Esophagus squamous epithelium (tissue), 5 donors: ENCODE data around the gene RETREG3. TPM values are rescaled to one million over a fixed set of nuclear protein-coding genes. Genes with fewer than 3 reads are reported as not detected.

ENCODE experiments used
- DNase-seq: peaks from one replicate; lab custom pipeline; 2025; lab: John Stamatoyannopoulos, UW
- H3K27ac ChIP-seq, 4 donors: fragments of 200-600 bp; sonication (generic); one replicate each; pipeline ENCODE4 v1.5.1; 2016 to 2019; ENCODE audit warnings: mild to moderate bottlenecking in 1 of 4
- H3K27me3 ChIP-seq, 4 donors: fragments of 200-600 bp; sonication (generic); 1 replicate in 3 of 4; 2 replicates in 1 of 4; pipeline versions ENCODE4 v1.5.1 to v1.6.0; 2017 to 2021; ENCODE audit warnings: antibody characterized with exemption in 1 of 4
- H3K36me3 ChIP-seq, 3 donors: fragments of 200-600 bp; sonication (generic); one replicate each; pipeline ENCODE4 v1.5.1; 2016 to 2019
- H3K4me1 ChIP-seq, 3 donors: fragments of 200-600 bp; sonication (generic); one replicate each; pipeline ENCODE4 v1.5.1; 2017 to 2019
- H3K4me3 ChIP-seq, 4 donors: fragments of 200-600 bp; sonication (generic); 1 replicate in 3 of 4; 2 replicates in 1 of 4; pipeline ENCODE4 v1.5.1; 2016 to 2019; ENCODE audit warnings: mild to moderate bottlenecking in 2 of 4, moderate library complexity in 1 of 4
- H3K9me3 ChIP-seq, 3 donors: fragments of 200-600 bp; sonication (generic); one replicate each; pipeline ENCODE4 v1.5.1; 2016 to 2019
- POLR2A ChIP-seq, 4 donors: fragments of 450-650 bp; IDR thresholded peaks; one replicate each; pipeline ENCODE4 v1.6.1; 2017; ENCODE audit warnings: antibody characterized with exemption in 4 of 4, mild to moderate bottlenecking in 4 of 4, moderate library complexity in 3 of 4
- WGBS, 2 donors: methylation state at CpG; one replicate each; pipeline ENCODE4 v1.1.5; 2018; 5-methylcytosine and 5-hydroxymethylcytosine counted together
- intact Hi-C: fragments of 100-400 bp; cut with DNase I; formaldehyde crosslinking; loops from one replicate; pipeline ENCODE4 v1.15.0; 2022
- total RNA-seq, 4 donors: library from RNA; depleted of rRNA; stranded (reverse); fragments of >200 nt; gene quantifications; one replicate each; pipeline ENCODE4 v1.1.0, GENCODE V29; 2016
- TF ChIP-seq, protein P1 (sequence below), 6 experiments: fragments of 450-650 bp in 4 of 6; fragments of 200-600 bp in 2 of 6; sonication (generic) in 2 of 6; IDR thresholded peaks; one replicate each; pipeline ENCODE4 v1.5.1; 2016 to 2019; ENCODE audit warnings: antibody characterized with exemption in 6 of 6, mild to moderate bottlenecking in 4 of 6, moderate library complexity in 4 of 6
- donor health status: DM: yes; HTN: yes; CAD: no.

Gene RETREG3
- total RNA-seq, 4 donors from 2014 or later = 35.7 to 59.6 (median 53.0) TPM

DNA sequence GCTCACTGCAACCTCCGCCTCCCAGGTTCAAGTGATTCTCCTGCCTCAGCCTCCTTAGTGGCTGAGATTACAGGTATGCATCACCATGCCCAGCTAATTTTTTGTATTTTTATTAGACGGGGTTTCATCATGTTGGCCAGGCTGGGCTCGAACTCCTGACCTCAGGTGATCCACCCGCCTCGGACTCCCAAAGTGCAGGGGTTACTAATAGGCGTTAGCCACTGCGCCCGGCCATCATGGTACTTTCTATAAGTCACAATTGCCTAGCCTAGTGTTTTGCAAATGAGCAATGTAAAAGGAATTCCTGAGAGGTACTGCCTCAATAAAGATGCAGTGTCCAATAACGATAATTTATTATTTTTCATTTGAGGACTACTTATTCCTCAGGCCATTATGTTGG lies 17.8 kb downstream of the RETREG3 start:
- no peak overlapping the region for H3K4me3 ChIP-seq
- no peaks in the 10 kb centered on the region for H3K27me3 ChIP-seq
- no peak overlapping the region for H3K27ac ChIP-seq
- 83 to 85% methylated on average over 9 of the region's 9 CpGs for WGBS, 2 donors
- H3K4me1 ChIP-seq = peaks cover 14 to 31% (median 22%) of the 10 kb centered on the region in 3 donors
- H3K36me3 ChIP-seq = peaks cover 10 to 83% (median 35%) of the 10 kb centered on the region in 3 donors
- H3K9me3 ChIP-seq = no peaks in the 10 kb centered on the region
- TF ChIP-seq, protein P1, sequence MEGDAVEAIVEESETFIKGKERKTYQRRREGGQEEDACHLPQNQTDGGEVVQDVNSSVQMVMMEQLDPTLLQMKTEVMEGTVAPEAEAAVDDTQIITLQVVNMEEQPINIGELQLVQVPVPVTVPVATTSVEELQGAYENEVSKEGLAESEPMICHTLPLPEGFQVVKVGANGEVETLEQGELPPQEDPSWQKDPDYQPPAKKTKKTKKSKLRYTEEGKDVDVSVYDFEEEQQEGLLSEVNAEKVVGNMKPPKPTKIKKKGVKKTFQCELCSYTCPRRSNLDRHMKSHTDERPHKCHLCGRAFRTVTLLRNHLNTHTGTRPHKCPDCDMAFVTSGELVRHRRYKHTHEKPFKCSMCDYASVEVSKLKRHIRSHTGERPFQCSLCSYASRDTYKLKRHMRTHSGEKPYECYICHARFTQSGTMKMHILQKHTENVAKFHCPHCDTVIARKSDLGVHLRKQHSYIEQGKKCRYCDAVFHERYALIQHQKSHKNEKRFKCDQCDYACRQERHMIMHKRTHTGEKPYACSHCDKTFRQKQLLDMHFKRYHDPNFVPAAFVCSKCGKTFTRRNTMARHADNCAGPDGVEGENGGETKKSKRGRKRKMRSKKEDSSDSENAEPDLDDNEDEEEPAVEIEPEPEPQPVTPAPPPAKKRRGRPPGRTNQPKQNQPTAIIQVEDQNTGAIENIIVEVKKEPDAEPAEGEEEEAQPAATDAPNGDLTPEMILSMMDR (IDR thresholded peaks at IDR 0.05) = no peak
- no peak for TF ChIP-seq POLR2A (IDR thresholded peaks at IDR 0.05)
- no peak for DNase-seq
- intact Hi-C loops = no loop called here

DNA sequence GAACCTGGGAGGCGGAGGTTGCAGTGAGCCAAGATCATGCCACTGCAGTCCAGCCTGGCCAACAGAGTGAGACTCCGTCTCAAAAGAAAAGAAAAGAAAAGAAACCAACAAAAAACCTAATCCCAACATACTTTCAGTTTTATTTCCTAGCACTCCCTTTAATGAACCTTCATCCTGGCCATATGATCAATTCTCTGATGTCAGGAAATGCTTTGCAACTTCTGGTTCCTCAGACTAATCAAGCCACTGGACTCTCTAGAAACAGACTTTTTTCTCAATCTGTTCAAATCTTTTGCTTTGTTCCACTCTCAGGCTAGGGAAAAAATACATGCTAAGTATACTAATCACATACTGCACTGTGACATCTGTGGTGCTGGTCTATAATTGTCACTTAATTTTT lies 18.3 kb downstream of the RETREG3 start:
- intact Hi-C loops = no loop called here
- 74 to 78% methylated on average over 2 of the region's 2 CpGs for WGBS, 2 donors
- no peak for DNase-seq
- H3K27me3 ChIP-seq = no peaks in the 10 kb centered on the region
- peaks cover 19 to 35% (median 28%) of the 10 kb centered on the region in 3 donors for H3K4me1 ChIP-seq
- H3K9me3 ChIP-seq = no peaks in the 10 kb centered on the region
- H3K4me3 ChIP-seq = no peak overlapping the region
- H3K27ac ChIP-seq = no peak overlapping the region
- TF ChIP-seq, protein P1 (IDR thresholded peaks at IDR 0.05) = no peak
- no peak for TF ChIP-seq POLR2A (IDR thresholded peaks at IDR 0.05)
- peaks cover 10 to 87% (median 34%) of the 10 kb centered on the region in 3 donors for H3K36me3 ChIP-seq

GRCh38 chr17:42586514-42587230 lies 22.5 kb downstream of the RETREG3 start:
- Histone ChIP-seq H3K4me3 (no peak overlapping the region), H3K27ac (peak overlapping the region; percentile 75 to 88 (median 84)), H3K9me3 (no peaks in the 10 kb centered on the region), H3K4me1 (peaks cover 29 to 58% (median 43%) of the 10 kb centered on the region in 3 donors), H3K27me3 (no peaks in the 10 kb centered on the region), H3K36me3 (peaks cover 24 to 98% (median 48%) of the 10 kb centered on the region in 3 donors)
- 35 to 42% methylated on average over 7 of the region's 7 CpGs for WGBS, 2 donors
- DNase-seq = no peak
- intact Hi-C loops = no loop called here
- TF ChIP-seq, protein P1 (IDR thresholded peaks at IDR 0.05) = no peak
- no peak for TF ChIP-seq POLR2A (IDR thresholded peaks at IDR 0.05)

GRCh38 chr17:42585353-42585752 lies 23.8 kb downstream of the RETREG3 start:
- no peak for TF ChIP-seq POLR2A (IDR thresholded peaks at IDR 0.05)
- TF ChIP-seq, protein P1 (IDR thresholded peaks at IDR 0.05) = no peak
- Histone ChIP-seq H3K9me3 (no peaks in the 10 kb centered on the region), H3K4me3 (no peak overlapping the region), H3K27me3 (no peaks in the 10 kb centered on the region), H3K36me3 (peaks cover 21 to 98% (median 51%) of the 10 kb centered on the region in 3 donors), H3K27ac (peak overlapping the region; percentile 75 to 88 (median 84)), H3K4me1 (peaks cover 29 to 60% (median 43%) of the 10 kb centered on the region in 3 donors)
- no peak for DNase-seq
- 7 to 14% methylated on average over 1 of the region's 1 CpG for WGBS, 2 donors
- intact Hi-C loops = no loop called here

GRCh38 chr17:42584880-42585279 lies 24.3 kb downstream of the RETREG3 start:
- Histone ChIP-seq H3K4me1 (peaks cover 29 to 65% (median 43%) of the 10 kb centered on the region in 3 donors), H3K4me3 (no peak overlapping the region), H3K27me3 (no peaks in the 10 kb centered on the region), H3K9me3 (no peaks in the 10 kb centered on the region), H3K36me3 (peaks cover 16 to 98% (median 53%) of the 10 kb centered on the region in 3 donors), H3K27ac (peak overlapping the region; percentile 75 to 88 (median 84))
- no peak for TF ChIP-seq POLR2A (IDR thresholded peaks at IDR 0.05)
- TF ChIP-seq, protein P1 (IDR thresholded peaks at IDR 0.05) = no peak
- DNase-seq = no peak
- intact Hi-C loops = no loop called here
- WGBS, 2 donors = 62 to 70% methylated on average over 7 to 9 of the region's 9 CpGs
